Activated T-cell treated with anti-CD3 and anti-CD28 coated beads, Interleukin-2, amount 50 U/mL, for 4 hours (primary cell): ENCODE results near the gene MAPK8IP2. TPM values are rescaled to one million over a fixed set of nuclear protein-coding genes. Genes with fewer than 3 reads are reported as not detected.
"Not testable (repeated sequence)": the region's sequence is repeated elsewhere in the genome, so short reads cannot be mapped to it uniquely, and the experiment has no call there.

Experiments used
- ATAC-seq, 2 donors: fragments of 200-7000 bp; cut with Tn5 transposase; one replicate each; pipeline ENCODE4 v1.10.0; 2021
- DNase-seq: peaks from one replicate; pipeline ENCODE4 v3.0.0-alpha.2; 2020
- H3K27me3 Mint-ChIP-seq: one replicate; pipeline ENCODE4 v1.8.0; 2021; ENCODE audit warnings: low read depth, mixed read lengths
- H3K36me3 Mint-ChIP-seq: one replicate; pipeline ENCODE4 v1.8.0; 2022; ENCODE audit warnings: mixed read lengths; ENCODE audit not compliant: insufficient read depth
- H3K4me1 Mint-ChIP-seq: one replicate; pipeline ENCODE4 v1.8.0; 2021; ENCODE audit warnings: low read depth, mixed read lengths
- H3K4me3 Mint-ChIP-seq: one replicate; pipeline ENCODE4 v1.8.0; 2021; ENCODE audit warnings: mild to moderate bottlenecking, moderate library complexity, mixed read lengths
- H3K9me3 Mint-ChIP-seq: one replicate; pipeline ENCODE4 v1.8.0; 2021; ENCODE audit warnings: mixed read lengths
- total RNA-seq, 3 donors: library from RNA; stranded (reverse); gene quantifications; one replicate each; pipeline ENCODE4 v1.2.1, GENCODE V29; 2021

The MAPK8IP2 gene
- total RNA-seq, 3 donors from 2014 or later: 0.05 to 0.38 (median 0.16) TPM

DNA sequence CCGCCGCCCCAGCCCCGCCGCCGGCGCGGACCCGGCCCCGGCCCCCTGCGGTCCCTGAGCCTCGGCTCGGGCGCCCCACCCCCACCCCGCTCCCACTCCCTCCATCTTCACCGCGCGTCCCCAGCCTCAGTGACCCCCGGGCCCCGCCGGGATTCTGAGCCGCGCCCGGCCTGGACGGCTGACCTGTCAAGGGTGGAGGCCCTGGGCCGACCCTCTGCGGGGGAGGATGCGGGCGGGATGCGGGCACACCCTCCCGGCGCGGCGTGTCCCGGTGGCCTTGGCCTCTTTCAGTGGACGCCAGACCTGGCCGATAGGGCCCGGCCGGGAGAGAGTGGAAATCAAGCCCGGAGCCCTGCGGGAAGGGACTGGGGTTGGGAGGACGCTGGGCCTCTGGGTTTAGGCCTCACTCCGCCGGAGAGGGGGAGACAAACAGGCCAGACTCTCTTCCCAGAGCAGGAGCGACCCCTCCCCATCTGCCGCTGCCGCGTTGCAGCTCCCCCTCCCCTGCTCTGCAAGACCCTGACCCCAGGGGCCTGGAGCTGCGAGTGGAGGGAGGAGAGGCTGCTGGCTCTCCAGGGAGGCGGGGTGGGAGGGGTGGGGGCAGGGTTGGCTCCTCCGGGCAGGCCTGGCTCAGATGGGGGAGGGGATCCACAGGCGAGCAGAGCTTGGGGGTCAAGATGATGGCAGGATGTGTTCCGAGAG lies 525 bp downstream of the MAPK8IP2 start:
- H3K27me3 Mint-ChIP-seq: peaks cover 48% of the 10 kb centered on the region

DNA sequence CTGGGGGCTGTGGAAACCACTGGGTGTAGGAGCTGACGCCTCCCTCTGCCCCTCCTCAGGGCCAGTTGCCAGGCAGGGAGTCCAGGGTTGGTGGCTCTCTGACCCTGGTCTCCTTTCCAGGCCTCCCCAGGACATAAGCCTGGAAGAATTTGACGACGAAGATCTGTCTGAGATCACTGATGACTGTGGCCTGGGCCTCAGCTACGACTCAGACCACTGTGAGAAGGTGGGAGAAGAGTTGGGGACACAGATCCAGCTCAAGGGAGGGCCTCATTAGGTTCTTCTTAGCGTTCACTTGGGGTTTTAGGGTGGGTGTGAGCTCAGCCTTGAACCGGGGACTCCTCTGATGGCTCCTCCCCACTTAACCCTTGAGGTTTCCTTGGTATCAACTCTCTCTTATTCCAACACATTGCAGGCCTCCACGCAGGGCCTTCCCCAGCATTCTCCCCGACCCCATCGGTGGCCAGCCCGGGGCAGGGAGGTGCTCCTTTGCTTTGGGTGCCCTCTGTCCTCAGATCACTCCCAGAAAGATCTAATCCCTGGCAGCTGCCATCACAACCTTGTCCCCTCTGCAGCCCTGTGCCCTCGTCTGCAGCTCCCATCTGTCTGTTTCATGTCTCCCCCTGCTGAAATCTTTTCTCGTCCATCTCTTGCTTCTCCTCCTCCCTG lies 1.2 kb downstream of the MAPK8IP2 start:
- ATAC-seq (no peak), DNase-seq (no peak)
- H3K27me3 Mint-ChIP-seq: peaks cover 52% of the 10 kb centered on the region
- no peaks in the 10 kb centered on the region for H3K9me3 Mint-ChIP-seq
- H3K4me1 Mint-ChIP-seq: peaks cover 10% of the 10 kb centered on the region
- H3K36me3 Mint-ChIP-seq: peaks cover 5% of the 10 kb centered on the region
- peak overlapping the region; percentile 57 for H3K4me3 Mint-ChIP-seq

More for the DNA sequence above, 525 bp downstream of the MAPK8IP2 start:
- Mint-ChIP-seq H3K4me3 (peak overlapping the region; percentile 57), H3K9me3 (no peaks in the 10 kb centered on the region), H3K4me1 (peaks cover 10% of the 10 kb centered on the region), H3K36me3 (peaks cover 8% of the 10 kb centered on the region)
- DNase-seq (no peak), ATAC-seq (peak in 1 of 2 donors; percentile 8)

DNA sequence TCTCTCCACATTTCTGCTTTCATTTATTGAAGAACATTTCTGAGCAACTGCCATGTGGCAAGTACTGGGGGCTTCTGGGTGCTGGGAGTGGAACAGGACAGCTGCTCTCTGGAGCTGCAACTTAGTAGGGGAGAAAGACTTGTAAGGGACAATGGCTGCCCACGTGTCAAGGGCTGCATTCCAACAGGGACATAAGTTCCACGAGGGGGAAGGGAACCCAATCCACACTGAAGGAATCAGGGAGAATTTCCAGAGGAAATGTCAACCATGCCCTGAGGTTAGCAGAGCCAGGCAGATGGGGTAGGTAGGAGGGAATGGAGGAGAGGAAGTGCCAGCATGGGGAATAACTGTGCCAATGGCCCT lies 1.7 kb downstream of the MAPK8IP2 start:
- H3K4me3 Mint-ChIP-seq: peak overlapping the region; percentile 12

DNA sequence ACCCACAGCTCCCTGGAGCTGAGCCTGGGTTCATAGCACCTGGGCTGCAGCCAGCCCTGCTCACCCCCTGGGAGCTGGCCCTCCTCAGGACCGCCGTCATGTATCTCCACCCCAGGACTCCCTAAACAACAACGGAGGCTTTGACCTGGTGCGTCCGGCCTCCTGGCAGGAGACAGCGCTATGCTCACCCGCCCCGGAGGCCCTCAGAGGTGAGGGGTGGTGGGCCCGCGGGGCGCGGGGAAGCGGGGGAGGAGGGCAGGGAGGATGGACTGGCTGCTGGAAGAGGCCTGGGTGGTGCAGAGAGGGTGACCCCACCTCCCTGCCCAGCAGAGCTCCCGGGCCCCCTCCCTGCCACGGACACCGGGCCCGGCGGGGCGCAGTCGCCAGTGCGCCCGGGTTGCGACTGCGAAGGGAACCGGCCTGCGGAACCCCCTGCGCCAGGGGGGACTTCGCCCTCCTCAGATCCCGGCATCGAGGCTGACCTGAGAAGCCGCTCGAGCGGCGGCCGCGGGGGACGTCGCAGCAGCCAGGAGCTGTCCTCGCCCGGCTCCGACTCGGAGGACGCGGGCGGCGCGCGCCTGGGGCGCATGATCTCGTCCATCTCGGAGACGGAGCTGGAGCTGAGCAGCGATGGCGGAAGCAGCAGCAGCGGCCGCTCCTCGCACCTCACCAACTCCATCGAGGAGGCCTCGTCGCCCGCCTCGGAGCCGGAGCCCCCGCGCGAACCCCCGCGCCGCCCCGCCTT lies 3.1 kb downstream of the MAPK8IP2 start:
- no peaks in the 10 kb centered on the region for H3K9me3 Mint-ChIP-seq
- ATAC-seq (no peak), DNase-seq (no peak)
- peaks cover 54% of the 10 kb centered on the region for H3K27me3 Mint-ChIP-seq
- H3K4me1 Mint-ChIP-seq: peaks cover 10% of the 10 kb centered on the region
- H3K36me3 Mint-ChIP-seq: no peaks in the 10 kb centered on the region
- H3K4me3 Mint-ChIP-seq: no peak overlapping the region

More for the DNA sequence above, 1.7 kb downstream of the MAPK8IP2 start:
- Mint-ChIP-seq H3K36me3 (peaks cover 2% of the 10 kb centered on the region), H3K4me1 (peaks cover 10% of the 10 kb centered on the region), H3K27me3 (peaks cover 53% of the 10 kb centered on the region), H3K9me3 (no peaks in the 10 kb centered on the region)
- no peak for DNase-seq
- ATAC-seq: no peak

- DNase-seq (no peak), ATAC-seq (no peak)
- Mint-ChIP-seq H3K36me3 (no peaks in the 10 kb centered on the region), H3K4me3 (no peak overlapping the region), H3K4me1 (peaks cover 10% of the 10 kb centered on the region), H3K27me3 (peaks cover 51% of the 10 kb centered on the region), H3K9me3 (no peaks in the 10 kb centered on the region)
Measured at GRCh38 chr22:50604256-50605001, 3.8 kb downstream of the MAPK8IP2 start.

GRCh38 chr22:50605002-50605612 lies 4.5 kb downstream of the MAPK8IP2 start:
- ATAC-seq: no peak
- DNase-seq: no peak
- Mint-ChIP-seq H3K4me1 (peaks cover 5% of the 10 kb centered on the region), H3K4me3 (no peak overlapping the region), H3K9me3 (no peaks in the 10 kb centered on the region), H3K27me3 (peaks cover 48% of the 10 kb centered on the region), H3K36me3 (no peaks in the 10 kb centered on the region)

DNA sequence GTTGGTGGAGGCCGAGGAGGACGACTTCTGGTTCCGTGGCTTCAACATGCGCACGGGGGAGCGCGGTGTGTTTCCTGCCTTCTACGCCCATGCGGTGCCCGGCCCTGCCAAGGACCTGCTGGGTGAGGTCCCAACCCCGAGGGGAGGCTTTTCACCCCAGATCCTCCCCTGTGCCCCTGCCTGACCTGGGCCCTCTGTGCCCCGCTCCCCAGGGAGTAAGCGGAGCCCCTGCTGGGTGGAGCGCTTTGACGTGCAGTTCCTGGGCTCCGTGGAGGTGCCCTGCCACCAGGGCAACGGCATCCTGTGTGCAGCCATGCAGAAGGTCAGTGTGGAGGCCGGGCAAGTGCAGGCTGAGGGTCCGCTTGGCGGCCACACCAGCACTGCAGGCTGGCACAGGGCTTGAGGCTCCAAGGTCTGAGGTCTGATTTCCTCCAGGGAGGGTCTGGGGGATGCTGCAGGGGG lies 5.1 kb downstream of the MAPK8IP2 start:
- Mint-ChIP-seq H3K36me3 (no peaks in the 10 kb centered on the region), H3K27me3 (peaks cover 51% of the 10 kb centered on the region), H3K9me3 (no peaks in the 10 kb centered on the region), H3K4me3 (no peak overlapping the region), H3K4me1 (peaks cover 5% of the 10 kb centered on the region)
- ATAC-seq (no peak), DNase-seq (no peak)

DNA sequence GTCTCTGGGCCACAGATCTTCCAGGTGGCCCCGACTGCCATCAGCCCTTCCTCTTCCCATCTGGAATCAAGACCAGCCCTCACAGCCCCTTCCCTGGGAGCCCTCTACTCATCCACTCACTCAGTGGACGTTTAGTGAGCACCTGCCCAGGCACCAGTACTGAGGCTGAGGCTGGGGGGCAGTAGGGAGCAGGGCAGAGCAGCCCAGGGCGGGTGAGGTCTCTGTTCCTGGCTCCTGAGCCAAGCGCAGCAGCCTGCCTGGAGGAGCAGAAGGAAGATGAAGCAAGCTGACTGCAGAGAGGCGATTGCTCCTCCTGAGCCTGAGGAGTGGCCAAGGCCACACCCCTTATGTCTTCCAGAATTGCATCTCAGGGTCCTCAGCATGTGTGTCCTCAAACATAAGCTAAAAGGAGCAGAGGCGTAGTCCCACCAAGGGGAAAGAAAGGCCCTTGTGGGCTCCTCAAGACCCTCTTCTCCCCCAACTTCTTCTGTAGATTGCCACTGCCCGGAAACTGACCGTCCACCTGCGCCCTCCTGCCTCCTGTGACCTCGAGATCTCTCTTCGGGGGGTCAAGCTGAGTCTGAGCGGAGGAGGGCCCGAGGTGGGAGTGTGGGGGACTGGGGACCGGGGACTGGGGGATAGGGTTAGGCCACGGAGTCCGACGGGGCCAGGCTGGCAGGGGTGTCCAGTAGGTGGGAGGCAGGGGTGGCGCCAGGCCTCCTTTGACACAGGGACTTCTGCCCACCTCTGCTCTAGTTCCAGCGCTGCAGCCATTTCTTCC lies 5.8 kb downstream of the MAPK8IP2 start:
- peaks cover 51% of the 10 kb centered on the region for H3K27me3 Mint-ChIP-seq

DNA sequence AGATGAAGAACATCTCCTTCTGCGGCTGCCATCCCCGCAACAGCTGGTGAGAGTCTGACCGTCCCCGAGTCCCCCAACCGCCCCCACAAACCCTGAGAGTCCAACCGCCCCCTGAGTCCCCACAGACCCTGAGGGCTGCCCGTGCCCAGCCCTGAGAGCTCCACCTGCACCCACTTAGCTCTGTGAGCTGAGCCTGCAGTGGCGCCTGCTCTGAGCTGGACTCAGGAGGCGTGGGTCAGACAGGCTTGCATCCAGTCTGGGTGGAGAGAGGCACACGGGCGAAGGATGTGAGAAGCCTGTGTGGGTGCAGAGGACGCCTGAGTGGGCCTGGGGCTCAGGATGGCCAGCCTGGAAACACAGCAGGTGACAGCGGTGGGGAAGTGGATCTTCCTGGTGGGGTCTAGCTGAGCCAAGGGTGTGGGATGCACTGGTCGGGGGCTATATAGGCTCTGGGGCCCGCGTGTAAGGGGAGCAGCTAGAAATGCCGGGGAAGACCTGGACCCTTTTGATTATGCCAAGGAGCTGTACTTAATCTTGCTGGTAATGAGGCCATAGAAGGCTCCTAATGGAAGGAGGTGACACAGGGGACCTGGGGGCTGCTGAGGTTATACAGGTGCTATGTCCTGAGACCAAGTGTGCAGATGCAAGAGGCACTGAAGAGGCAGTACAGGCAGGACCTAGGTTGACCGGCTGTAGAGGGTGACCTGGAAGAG lies 6.5 kb downstream of the MAPK8IP2 start:
- Mint-ChIP-seq H3K9me3 (no peaks in the 10 kb centered on the region), H3K4me1 (peaks cover 2% of the 10 kb centered on the region), H3K36me3 (no peaks in the 10 kb centered on the region), H3K4me3 (no peak overlapping the region), H3K27me3 (peaks cover 49% of the 10 kb centered on the region)
- no peak for ATAC-seq
- no peak for DNase-seq

More for the DNA sequence above, 5.8 kb downstream of the MAPK8IP2 start:
- H3K4me3 Mint-ChIP-seq: no peak overlapping the region
- no peaks in the 10 kb centered on the region for H3K36me3 Mint-ChIP-seq
- no peak for DNase-seq
- ATAC-seq: no peak
- H3K9me3 Mint-ChIP-seq: no peaks in the 10 kb centered on the region
- peaks cover 5% of the 10 kb centered on the region for H3K4me1 Mint-ChIP-seq

GRCh38 chr22:50607659-50608020 lies 7.0 kb downstream of the MAPK8IP2 start:
- ATAC-seq (no peak), DNase-seq (no peak)
- peaks cover 44% of the 10 kb centered on the region for H3K27me3 Mint-ChIP-seq
- H3K36me3 Mint-ChIP-seq: no peaks in the 10 kb centered on the region
- H3K9me3 Mint-ChIP-seq: no peaks in the 10 kb centered on the region
- peaks cover 3% of the 10 kb centered on the region for H3K4me1 Mint-ChIP-seq
- H3K4me3 Mint-ChIP-seq: no peak overlapping the region

GRCh38 chr22:50608058-50608840 lies 7.7 kb downstream of the MAPK8IP2 start:
- DNase-seq, H3K4me1 Mint-ChIP-seq, ATAC-seq, H3K36me3 Mint-ChIP-seq, H3K4me3 Mint-ChIP-seq, H3K9me3 Mint-ChIP-seq: not testable (repeated sequence)
- H3K27me3 Mint-ChIP-seq: peaks cover 40% of the 10 kb centered on the region

DNA sequence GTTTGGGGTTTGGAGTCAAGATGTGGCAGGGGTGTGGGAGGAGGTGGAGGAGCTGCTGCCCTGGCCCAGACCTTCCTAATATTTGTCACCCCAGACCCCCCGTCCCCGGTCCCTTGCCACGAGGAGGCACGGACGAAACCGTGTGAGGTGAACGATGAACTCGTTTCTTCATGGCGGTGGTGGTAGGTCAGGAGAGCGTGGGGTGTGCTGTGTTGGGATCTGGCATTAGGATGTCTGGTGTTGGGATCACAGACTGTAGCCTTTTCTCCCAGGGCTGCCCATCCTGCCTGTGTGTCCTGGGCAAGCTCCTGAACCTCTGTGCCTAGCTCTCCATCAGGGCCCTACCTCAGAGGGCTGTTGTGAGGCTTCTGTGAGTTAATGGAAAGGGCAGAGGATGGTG lies 8.4 kb downstream of the MAPK8IP2 start:
- Mint-ChIP-seq H3K4me1 (peaks cover 5% of the 10 kb centered on the region), H3K27me3 (peaks cover 40% of the 10 kb centered on the region), H3K4me3 (no peak overlapping the region), H3K9me3 (no peaks in the 10 kb centered on the region), H3K36me3 (no peaks in the 10 kb centered on the region)
- no peak for ATAC-seq
- DNase-seq: no peak
